ENCODE results near the gene DYNLT4.

Gene DYNLT4

DNA sequence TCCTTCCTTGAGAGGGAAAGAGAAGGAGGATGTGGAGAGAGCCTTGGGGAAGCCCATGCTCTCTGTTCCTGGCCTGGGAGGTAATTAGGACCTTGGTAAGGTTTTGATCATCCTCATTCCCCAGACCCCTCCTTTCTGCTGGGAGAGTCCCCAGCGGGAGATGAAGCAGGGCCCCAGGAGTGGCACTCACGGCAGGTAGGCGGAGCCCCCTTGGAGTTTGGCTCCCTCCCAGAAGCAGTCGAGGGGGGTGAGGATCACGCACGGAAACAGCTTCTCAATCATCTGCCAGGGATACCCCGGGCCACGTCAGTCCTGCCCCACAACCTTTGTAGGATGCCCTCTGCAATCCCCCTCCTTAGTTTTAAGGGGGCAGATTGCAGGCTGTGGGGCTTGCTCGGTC, 24.4 kb upstream of the DYNLT4 start:
- Histone ChIP-seq H3K4me2 (ENCODE audit: low read depth, low read length, poor library complexity, severe bottlenecking) (no peak overlapping the region), H3K27me3 (ENCODE audit: low read length) (no peaks in the 10 kb centered on the region), H3K4me3 (ENCODE audit: insufficient read depth, low read length, poor library complexity, severe bottlenecking) (no peak overlapping the region), H3K9ac (ENCODE audit: low read length) (no peak overlapping the region), H4K20me1 (ENCODE audit: low read depth, low read length) (no peaks in the 10 kb centered on the region), H3K9me3 (ENCODE audit: insufficient read depth, low read length) (no peaks in the 10 kb centered on the region), H3K36me3 (ENCODE audit: low read length) (no peaks in the 10 kb centered on the region), H3K79me2 (ENCODE audit: insufficient read depth, low read length) (no peaks in the 10 kb centered on the region), H2AFZ (ENCODE audit: low read depth, low read length, severe bottlenecking) (no peak overlapping the region), H3K27ac (ENCODE audit: low read depth, low read length) (no peak overlapping the region), H3K9me2 (replicated peaks; ENCODE audit: insufficient read depth, low read length) (no peaks in the 10 kb centered on the region), H3F3A (ENCODE audit: insufficient read depth) (no peaks in the 10 kb centered on the region)
- TF ChIP-seq, protein P1, sequence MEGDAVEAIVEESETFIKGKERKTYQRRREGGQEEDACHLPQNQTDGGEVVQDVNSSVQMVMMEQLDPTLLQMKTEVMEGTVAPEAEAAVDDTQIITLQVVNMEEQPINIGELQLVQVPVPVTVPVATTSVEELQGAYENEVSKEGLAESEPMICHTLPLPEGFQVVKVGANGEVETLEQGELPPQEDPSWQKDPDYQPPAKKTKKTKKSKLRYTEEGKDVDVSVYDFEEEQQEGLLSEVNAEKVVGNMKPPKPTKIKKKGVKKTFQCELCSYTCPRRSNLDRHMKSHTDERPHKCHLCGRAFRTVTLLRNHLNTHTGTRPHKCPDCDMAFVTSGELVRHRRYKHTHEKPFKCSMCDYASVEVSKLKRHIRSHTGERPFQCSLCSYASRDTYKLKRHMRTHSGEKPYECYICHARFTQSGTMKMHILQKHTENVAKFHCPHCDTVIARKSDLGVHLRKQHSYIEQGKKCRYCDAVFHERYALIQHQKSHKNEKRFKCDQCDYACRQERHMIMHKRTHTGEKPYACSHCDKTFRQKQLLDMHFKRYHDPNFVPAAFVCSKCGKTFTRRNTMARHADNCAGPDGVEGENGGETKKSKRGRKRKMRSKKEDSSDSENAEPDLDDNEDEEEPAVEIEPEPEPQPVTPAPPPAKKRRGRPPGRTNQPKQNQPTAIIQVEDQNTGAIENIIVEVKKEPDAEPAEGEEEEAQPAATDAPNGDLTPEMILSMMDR (IDR thresholded peaks at IDR 0.05; ENCODE audit: insufficient read depth, low read length, poor library complexity, severe bottlenecking): no peak

DNA sequence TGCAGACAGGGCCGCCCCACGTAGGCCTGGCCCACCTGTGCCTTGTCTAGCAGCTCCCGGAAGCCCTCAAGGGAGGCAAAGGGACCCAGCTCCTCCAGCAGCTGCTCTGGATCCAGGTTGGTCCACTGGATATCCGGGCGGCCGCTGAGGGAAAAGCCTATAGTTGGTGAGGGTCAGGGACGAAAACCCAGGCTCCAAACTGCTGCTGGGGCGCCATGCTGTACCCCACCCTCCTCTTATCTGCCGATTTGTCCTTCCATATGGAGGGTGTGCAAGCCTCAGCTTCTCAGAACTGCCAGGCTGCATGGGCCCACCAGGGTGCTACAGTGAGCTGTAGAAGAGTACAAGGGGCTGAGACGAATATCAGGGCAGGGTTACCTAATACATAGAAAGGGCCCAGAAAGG, 23.8 kb upstream of the DYNLT4 start:
- no peak overlapping the region for H3K27ac ChIP-seq (ENCODE audit: low read depth, low read length)
- H4K20me1 ChIP-seq (ENCODE audit: low read depth, low read length): no peaks in the 10 kb centered on the region
- H3K27me3 ChIP-seq (ENCODE audit: low read length): no peaks in the 10 kb centered on the region
- no peaks in the 10 kb centered on the region for H3K36me3 ChIP-seq (ENCODE audit: low read length)
- no peak for TF ChIP-seq EZH2phosphoT487 (conservative IDR thresholded peaks at IDR 0.05; ENCODE audit: low read length)
- TF ChIP-seq, protein P1 (IDR thresholded peaks at IDR 0.05; ENCODE audit: insufficient read depth, low read length, poor library complexity, severe bottlenecking): no peak
- H2AFZ ChIP-seq (ENCODE audit: low read depth, low read length, severe bottlenecking): no peak overlapping the region
- H3K79me2 ChIP-seq (ENCODE audit: insufficient read depth, low read length): no peaks in the 10 kb centered on the region
- no peak overlapping the region for H3K9ac ChIP-seq (ENCODE audit: low read length)
- no peak overlapping the region for H3K4me3 ChIP-seq (ENCODE audit: insufficient read depth, low read length, poor library complexity, severe bottlenecking)
- no peaks in the 10 kb centered on the region for H3K9me3 ChIP-seq (ENCODE audit: insufficient read depth, low read length)
- H3K9me2 ChIP-seq (replicated peaks; ENCODE audit: insufficient read depth, low read length): no peaks in the 10 kb centered on the region
- no peaks in the 10 kb centered on the region for H3F3A ChIP-seq (ENCODE audit: insufficient read depth)
- H3K4me2 ChIP-seq (ENCODE audit: low read depth, low read length, poor library complexity, severe bottlenecking): no peak overlapping the region

DNA sequence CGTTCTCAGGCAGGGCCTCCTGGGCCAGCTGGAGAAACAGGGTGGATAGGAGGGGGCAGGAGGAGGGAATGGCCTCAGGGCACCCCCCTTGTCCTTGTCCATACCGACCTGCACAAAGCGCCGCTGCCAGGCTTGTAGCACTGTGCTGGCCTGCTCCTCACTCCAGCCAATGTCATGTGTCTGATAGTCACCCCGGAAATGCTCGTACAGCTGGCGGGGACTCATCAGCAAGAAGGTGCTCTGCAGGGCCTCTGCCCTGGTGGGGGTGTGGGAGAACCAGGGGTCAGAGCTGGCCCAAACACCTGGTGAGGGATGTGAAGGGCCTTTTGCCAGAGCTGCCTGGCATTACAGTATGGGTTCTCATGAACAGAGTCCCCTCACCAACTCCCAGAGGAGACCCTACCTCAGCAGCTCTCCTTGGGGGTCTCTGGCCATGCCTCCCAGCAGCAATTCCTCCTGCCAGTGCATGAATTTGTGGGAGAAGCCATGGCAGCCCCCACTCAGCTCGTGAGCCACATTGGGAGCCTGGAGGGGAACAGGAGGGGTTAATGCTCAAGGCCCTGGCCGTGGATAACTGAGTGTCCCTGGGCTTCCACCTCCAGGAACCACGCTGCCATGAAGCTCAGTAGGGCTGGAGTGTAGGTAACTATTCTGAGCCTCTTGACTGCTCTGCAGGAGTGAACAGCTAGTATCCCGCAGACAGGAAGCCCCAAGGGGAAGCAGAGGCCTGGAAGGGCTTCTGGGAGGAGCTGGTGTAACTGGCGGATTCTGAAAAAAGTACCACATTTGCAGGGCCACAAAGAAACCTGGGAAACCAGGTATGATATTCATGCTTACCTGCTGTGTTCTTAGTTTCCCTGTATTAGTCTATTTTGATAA, 22.6 kb upstream of the DYNLT4 start:
- Histone ChIP-seq H4K20me1 (ENCODE audit: low read depth, low read length) (no peaks in the 10 kb centered on the region), H3K27me3 (ENCODE audit: low read length) (no peaks in the 10 kb centered on the region), H3K4me2 (ENCODE audit: low read depth, low read length, poor library complexity, severe bottlenecking) (no peak overlapping the region), H3K9ac (ENCODE audit: low read length) (no peak overlapping the region), H3K4me3 (ENCODE audit: insufficient read depth, low read length, poor library complexity, severe bottlenecking) (no peak overlapping the region), H3F3A (ENCODE audit: insufficient read depth) (no peaks in the 10 kb centered on the region), H3K9me2 (replicated peaks; ENCODE audit: insufficient read depth, low read length) (no peaks in the 10 kb centered on the region), H2AFZ (ENCODE audit: low read depth, low read length, severe bottlenecking) (no peak overlapping the region), H3K79me2 (ENCODE audit: insufficient read depth, low read length) (no peaks in the 10 kb centered on the region), H3K9me3 (ENCODE audit: insufficient read depth, low read length) (no peaks in the 10 kb centered on the region), H3K36me3 (ENCODE audit: low read length) (no peaks in the 10 kb centered on the region), H3K27ac (ENCODE audit: low read depth, low read length) (no peak overlapping the region)
- TF ChIP-seq EZH2phosphoT487 (conservative IDR thresholded peaks at IDR 0.05; ENCODE audit: low read length): no peak
- TF ChIP-seq, protein P1 (IDR thresholded peaks at IDR 0.05; ENCODE audit: insufficient read depth, low read length, poor library complexity, severe bottlenecking): no peak
